Inferior parietal cortex (tissue), 1 donor: ENCODE measurements around the gene EEFSEC.

Experiments used
- DNase-seq: peaks from one replicate; pipeline ENCODE4 v3.0.0-alpha.2; 2016; ENCODE audit errors: extremely low spot score

EEFSEC gene

DNA sequence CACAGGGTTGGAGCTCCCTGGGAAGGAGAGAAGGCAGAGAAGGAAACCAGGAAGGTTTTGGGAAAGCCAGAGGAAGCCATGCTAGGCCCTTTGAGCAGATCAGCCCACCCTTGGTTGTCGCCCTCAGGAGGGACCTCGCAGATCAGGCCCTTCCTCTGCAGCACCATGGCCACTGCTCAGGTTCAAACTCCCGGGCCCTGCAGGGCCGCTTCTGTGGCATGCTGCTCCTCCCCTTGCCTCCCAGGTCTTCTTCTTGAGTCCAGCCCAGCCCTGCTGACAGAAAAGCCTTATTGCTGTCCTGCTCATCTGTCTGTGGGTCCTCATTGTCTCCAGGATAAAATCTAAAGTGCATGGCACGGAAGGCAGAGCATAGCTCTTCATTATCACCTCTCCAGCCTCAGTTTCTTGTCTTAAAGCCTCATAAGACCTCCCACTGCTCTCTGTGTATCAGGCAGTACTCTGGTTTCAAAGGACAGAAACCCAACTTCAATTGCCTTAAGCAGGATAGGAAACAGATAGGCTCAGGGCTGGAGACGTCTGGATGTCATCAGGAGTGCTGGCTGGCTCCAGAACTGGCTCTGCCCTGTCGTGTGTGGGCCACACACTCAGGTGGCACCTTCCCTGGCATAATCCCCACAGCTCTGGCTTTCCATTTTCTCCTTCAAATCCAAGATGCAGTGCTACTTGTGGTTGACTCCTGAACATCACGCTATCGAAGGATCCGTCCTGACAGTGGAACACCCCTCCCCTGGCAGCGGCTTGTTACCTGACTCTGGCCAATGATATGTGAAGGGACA lies 118.5 kb downstream of the EEFSEC start:
- no peak for DNase-seq

DNA sequence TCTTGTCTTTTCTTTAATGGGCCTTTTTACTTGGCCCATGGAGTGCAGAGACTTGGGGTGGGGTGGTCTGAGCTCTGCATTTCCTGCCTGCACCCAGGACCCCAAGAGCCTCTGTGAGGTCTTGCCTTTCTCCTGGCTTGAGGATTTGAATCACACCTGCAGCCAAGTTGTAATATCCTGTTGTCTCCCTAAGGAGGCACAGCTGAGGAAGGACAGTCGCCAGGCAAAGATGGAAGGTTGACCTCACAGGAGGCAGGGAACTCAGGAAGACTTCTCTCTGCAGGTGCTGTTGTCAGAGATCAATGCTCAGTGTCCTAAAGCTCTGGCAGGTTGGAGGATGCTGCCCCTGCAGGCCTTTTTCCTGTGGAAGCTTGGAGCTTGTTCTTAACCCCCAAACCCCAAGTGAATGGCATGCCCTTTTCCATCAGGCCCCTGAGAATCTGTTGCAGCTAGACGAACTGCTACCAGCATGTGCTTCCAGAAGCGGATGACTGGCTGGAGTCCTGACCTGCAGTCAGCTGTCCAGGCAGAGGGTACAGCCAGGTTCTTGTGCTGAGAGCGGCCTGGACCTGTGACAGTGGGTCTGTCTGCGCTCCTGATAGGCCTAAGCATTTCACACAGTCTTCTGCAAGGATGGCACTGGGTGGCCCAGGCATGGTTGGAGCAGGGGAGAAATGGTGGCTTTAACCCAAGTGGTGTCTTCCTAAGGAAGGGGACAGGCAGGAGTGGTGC lies 120.0 kb downstream of the EEFSEC start:
- DNase-seq: no peak

DNA sequence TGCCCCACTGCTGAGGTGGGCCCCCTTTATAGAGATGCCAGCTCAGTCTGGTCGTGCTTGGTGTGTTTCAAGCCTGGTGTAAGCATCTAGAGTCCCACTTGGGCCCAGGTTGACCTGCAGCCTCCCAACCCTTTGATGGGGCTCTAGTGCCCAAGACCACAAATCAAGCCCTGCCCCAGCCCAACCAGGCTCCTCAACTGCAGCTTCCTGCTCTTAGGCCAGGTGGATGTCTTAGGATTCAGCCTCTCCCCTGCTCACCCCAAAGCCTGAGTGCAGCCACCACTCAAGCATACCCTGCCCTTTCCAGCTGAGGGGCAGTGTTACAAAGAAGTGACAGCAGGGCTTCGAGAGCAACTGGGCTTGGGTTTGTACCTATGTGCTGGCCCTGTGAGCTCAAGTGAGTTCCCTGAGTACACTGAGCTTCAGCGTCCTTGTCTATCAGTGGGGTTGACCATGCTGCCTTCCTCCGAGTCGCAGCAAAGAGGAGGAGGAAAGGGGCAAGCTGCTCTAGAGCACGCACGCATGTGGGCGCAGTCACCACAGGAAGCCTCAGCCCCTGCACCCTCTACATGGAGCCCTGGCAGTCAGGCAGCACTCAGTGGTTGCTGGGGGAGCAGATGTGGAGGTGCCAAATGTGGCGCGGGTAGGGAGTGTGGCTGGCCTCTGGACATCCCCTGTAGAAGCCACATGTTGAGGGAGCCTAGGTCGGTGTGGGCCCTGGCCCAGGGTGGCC lies 120.7 kb downstream of the EEFSEC start:
- no peak for DNase-seq

DNA sequence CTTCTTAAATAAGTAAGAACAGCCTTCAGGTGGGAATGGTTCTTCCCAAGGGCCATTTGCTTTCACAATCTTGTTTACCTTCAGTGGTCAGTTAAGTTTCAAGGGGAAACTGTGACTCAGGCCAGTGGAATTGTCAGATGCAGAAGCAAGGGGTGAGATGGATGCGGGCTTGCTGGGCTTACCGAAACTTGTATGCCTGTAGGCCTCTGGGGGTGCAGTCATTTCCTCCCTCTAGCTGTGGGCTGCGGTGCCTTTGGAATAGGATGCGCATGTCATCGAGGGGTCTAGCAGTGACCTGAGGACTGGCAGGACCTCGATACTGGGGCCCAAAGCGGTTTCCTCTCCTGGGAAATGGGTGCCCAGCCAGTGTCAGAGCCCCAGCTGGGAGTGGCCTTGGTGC lies 121.6 kb downstream of the EEFSEC start:
- no peak for DNase-seq

DNA sequence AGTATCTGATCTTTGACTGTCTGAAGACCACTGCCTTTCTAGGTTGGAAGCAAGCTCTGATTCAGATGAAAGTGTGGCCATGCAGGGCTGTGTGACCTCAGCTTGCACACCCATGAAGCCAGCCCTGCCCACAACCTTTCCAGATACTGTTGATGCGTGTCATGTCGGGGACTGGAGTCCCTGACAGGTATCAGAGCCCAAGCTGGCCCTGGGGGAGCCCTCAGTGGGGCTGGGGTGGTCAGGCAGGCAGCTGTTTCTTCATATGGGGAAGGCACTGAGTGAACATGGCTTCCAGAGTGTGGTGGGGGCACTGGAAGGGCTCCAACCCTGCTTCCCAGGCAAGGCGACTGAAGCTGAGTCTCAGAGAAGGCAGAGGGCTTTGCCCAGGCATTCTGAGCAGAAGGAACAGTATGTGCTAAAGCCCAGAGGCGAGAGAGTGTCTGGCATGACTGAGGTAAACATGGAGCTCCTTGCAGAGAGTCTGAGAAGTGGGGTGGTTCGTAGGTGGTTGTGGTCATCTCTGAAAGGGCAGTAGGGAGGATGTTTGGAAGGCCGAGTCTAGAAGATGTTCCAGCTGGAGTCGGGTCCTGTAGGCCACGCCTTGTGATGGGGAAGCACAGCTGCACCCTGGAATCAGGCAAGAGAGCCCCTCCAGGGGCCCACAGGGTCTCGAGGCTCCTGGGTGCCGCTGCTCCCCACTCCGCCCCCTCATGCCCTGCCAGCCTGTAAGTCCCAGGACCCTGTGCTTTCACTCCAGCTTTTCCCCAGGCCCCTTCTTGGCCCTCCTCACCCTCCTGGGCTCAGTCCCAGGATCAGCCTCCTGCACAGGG lies 122.2 kb downstream of the EEFSEC start:
- DNase-seq: no peak

DNA sequence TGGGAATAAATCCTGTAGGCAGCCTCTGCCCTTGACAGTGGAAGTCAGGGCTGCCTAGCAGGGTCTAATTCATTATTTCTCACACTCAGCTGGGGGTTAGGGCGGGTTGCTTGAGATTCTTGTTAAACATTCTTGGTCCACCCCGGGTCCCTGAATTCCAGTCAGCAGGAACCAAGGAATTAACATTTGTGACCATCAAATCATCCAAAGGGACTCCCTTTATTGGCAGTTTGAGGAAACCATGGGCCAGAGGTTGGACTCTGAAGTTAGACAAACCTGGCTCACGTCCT lies 122.8 kb downstream of the EEFSEC start:
- DNase-seq: no peak

DNA sequence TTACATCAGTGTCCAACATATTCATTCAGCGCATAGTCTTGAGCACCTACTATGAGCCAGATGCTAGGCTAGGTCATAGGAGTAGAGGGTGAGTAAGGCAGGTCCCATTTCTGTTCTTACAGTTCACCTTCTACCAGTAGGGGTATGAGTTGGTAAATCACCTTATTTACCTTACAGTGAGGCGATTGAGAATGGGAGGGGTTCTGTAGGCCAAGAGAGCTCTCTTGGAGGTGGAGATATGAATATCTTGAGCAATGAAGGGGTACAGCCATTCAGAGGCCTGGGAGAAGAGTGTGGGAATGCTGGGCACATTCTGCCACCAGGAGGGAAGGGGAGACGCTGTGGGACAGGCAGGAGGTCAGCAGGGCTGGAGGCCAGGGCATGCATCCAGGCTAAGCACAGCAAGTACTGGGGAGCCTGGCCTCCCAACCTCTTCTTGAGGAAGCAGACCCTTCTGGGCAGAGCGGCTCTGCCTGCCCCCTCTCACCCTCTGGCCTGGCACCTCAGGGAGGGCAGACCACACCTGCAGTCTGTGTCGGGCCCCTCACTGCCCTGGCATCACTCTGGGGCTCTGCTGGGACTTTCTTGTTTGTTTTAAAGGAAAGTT lies 123.4 kb downstream of the EEFSEC start:
- DNase-seq: no peak

DNA sequence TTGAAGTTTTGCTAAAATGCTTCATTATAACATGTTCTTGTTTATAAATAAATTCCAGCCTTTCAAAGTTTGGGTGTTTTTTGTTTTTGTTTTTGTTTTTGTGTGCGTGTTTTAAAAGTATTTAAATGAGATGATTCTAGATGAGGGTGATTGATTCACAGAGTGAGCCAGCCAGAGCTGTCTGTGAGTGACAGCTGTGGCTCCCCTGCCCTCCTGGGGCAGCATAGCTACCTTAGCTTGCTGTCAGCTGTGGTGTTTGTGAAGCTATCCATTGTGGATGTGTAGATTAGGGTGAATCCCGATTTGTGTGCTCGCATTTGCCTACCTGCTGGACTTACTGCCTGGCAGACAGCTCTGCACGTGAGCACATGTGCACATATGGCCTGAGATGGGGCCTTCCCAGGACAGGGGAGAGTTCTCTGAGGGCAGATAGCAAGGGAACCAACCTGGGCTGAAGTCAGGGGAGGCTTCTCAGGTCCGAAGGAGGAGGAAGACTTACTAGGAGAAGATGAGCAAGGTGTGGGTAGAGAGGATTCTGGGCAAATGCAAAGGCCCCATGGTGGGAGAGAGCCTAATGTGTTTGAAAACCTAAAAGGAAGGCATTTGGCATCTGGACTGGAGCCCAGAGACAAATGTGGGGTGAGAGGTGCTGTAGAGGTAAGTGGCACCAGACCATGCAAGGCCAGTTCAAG lies 124.2 kb downstream of the EEFSEC start:
- no peak for DNase-seq

DNA sequence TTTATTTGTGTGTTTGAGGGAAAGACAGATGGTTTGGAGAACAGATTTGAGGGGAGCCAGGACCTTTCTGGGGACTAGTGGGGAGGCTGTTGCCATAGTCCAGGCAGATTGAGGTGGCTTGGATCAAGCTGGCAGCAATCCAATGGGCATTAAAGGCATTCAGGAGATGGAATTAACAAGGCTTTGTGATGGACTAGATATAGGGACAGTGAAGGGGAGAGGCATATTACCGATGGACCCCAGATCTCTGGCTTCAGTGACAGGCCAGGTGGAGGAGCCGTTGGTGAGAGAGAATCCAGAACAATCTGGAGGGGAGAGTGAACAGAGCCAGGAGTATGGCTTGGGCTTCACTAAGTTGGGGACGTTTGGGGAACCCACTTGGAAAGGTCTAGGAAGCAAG lies 124.8 kb downstream of the EEFSEC start:
- DNase-seq: no peak

DNA sequence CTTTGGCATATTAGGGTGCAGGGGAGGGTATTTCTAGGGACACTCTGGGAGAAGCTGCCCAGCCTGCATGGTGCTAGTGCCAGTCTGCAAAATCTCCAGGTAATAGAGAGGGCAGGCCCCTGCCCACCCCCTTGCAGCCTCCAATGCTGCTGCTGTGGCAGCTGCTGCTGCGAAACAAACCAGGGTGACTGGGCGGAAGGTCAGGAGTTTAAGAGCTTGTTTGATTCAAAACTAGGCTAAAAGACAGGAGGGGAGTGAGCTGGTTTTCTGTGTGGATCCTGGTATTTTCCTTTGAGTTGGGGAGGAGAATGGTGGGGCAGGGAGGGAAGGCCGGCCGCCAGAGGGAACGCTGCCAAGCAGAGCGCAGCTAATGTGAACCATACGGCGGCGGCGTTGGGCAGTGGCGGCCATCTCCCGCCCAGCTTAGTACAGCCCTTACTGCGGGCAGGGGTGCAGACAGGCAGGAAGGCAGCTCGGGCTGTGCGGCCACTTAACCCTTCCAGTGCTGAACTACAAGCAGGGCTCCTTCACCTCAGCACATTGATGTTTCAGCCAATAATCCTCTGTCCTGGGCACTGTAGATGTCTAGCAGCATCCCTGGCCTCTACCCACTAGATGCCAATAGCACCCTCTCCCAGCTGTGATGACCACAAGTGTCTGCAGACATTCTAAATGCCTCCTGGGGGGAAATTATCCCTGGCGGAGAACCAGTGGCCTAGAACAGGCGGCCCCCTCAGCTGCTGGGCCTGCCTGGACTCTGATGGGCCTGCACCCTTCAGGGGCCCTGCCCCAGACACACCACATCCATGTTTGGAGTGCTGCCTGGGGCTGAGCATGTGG lies 125.7 kb downstream of the EEFSEC start:
- no peak for DNase-seq

DNA sequence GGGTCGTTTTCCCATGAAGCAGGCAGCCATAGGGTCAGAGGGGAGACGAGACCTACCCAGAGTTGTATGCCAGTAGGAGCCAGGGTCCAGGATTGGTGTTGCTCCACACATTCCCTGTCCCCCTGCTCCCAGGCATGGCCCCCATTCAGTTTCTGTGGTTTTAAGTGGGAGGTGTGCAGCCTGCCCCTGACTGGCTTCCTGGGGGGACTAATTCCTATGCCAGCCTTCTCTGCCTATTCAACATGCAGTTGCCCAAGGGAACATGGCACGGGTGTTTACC lies 126.3 kb downstream of the EEFSEC start:
- no peak for DNase-seq

DNA sequence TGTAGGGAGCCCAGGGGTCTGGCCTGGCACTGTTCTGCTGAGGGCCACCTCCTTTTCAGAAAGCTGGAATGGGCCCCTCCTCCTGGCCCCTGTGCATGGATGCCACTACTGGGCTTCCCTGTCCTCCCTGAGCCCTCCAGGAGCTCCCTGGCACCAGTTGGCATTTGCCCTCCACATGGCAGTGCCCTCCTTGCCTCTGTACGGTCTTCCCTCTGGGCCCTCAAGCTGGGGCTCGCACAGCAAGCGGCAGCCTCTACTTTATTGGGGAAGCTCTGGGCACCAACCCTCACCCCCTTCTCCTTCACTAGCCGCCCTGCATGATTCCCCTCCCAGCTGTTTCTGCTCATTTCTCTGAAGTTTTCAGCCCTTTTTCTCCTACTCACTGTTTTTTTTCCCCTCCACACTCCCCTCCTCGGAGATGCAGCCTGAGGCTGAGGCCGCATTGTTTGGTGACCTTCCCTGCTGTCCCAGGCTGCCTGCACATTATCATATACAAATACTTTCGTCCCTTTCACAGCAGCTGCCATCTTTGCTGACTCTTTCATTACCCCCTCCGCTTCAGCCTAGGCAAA lies 127.3 kb downstream of the EEFSEC start:
- DNase-seq: no peak

DNA sequence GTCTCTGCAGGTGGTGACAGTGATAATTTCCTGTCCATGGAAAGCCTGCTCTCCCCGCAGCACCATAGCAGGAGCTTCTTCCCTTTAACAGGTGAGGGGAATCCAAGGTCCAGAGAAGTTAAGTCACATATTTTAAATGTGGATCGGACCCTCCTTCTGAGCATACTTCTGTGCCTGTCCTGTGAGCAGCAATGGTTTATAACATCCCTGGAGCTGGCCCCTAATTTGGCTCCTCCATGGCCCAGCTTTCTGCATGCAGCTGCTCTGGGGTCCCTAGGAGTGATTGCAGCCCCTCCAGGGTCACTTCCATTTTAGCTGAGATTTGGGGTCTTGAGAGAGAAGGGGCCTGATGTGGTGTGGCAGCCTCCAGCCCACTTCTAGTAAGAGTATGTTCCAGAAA lies 127.8 kb downstream of the EEFSEC start:
- no peak for DNase-seq

DNA sequence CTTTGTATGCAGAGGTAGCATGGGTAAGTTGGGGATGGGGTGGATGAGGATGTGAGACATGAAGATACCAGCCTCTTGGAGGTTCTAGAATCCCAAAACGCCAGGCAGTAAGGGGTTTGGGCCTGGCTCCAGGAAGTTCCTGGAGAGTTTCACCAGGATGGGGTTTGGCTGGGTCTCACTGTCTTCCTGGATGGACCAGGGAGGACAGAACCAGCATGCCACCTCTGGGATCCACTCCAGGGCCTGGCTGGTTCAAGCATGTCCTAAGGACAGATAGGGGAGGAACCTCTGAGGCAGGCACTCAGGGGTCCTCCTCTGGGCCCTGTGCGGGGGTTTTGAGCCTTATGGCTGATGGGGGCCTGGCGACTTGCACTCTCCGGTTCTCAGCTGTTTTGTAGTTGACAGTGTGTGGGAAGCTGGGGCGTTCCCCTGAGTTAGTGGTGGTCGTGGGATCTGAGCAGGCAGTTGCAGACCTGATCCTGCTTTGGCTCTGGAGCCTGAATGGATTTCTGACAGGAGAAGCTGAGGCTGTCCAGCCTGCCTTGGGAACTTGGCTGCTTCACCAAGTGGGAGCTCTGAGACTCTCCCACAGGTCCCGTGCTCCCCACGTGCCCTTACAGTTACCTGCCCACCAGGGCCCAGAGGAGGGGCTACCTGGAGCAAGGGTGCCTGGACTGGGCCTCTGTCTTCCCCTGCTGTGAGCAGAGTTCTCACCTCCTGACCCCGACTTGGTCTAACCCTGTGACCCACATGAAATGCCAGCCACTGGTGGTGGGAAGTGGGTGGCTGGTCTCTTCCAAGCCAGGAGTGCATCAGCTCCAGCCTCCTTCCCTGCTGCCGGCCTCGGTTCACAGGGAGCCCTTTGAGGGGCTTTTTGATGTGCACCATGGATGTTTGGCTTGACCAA lies 128.4 kb downstream of the EEFSEC start:
- DNase-seq: no peak

DNA sequence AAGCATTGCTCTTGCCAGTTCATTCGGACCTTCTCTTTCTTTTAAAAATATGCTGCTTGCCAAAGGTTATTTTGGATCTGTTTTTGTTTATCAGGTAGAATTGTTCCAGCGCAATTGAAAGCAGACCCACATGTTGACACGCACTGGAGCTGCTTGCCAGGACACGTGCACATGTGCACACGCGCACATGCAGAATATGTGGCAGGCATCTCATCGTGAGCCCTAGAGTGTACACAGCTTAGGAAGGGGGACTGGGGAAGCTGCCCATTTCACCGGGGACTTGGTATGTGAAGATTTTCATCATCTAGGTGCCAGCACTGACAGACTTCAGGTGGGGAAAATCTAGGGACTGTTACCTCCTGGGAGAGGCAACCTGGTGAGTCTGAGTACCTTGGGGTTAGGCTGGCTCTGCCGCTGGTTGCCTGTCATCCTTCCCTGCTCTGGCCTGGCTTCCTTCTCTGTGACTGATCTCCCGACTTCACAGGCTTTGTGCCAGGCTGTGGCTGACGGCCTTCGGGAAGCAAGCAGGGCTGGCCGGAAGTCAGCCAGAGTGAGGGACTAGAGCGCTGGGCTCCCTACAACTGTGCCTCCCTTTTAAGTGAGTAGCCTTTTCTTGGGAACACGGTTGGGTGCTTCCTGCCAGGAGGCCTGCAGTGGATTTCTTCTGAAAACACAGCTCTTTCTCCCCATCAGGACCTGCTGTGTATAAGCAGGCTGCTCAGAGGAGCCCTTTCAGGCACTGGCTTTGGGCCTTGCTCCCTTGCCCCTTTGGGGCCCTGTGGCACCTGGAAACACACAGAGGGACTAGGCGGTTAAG lies 129.3 kb downstream of the EEFSEC start:
- DNase-seq: no peak

DNA sequence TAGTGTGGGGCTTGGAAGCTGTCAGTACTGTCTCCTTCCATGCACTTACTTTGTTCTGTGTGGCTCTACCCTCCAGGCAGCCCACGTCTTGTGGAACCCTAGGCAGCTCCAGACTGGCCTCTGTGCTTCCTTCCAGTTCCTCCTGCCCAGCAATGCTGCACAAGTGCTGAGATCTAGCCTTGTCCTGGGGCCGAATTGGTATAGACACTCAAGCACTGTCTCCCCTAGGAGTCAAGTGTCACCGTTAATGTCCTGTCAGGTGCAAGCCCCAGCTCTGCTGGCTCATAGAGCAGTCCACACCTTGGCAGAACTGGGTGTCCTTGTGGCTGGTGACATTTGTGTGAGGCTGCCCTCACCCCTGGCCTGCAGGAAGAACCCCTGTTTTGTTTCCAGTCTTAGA lies 130.1 kb downstream of the EEFSEC start:
- DNase-seq: no peak

DNA sequence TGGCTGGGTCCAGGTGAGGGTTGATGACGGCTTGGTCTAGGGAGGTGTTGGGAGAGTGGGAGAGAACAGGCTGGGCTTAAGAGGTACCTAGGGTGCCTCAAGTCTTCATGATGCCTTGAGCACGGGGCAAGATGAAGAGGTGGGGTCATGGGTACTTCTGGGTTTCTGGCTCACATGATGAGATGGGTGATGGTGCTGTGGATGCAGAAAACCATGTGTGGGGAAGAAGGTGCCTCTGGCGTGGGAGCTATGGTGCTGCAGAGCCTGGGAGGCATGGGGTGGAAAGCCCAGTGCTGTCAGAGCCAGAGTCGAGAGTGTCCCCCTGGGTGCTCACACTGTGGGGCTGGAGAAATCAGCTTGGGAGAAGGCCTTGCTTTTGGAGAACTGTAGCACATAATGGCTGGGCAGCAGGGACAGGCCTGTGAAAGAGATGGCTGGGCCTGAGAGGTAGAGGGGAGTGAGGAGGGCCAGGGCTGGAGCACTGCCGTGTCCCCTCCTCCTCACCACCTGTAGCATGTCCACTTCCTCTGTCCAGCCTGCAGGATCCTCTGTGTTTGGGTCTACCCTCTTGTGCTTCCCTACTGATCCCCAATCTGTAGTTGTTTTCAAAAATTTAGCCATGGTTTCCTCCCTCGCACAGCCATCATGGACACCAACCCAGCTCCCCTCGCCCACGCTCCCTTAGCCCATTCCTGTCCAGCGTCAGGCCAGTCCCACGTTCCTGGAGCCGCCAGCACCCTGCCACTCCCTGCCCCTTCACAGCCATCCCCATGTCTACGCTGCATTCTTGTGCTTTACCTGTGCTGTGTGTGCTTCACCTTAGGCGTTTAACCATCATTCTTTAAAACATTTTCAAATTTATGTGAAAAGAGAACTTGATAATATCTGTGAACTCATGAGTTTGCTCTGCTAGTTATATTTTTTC lies 132.0 kb downstream of the EEFSEC start:
- DNase-seq: no peak
